Parathyroid adenoma (tissue), 2 donors: Measurements from ENCODE around the gene PTK6.

Experiments
- H2AFZ ChIP-seq: fragments of 300-600 bp; sonication (generic); one replicate; pipeline ENCODE4 v1.7.0; 2017; ENCODE audit warnings: antibody characterized with exemption, mild to moderate bottlenecking
- H3K27ac ChIP-seq: fragments of 300-600 bp; sonication (generic); one replicate; pipeline ENCODE4 v1.7.0; 2017
- H3K27me3 ChIP-seq: fragments of 300-600 bp; sonication (generic); one replicate; pipeline ENCODE4 v1.7.0; 2017; ENCODE audit warnings: low read length; ENCODE audit not compliant: control insufficient read depth, insufficient read depth
- H3K36me3 ChIP-seq: fragments of 300-600 bp; sonication (generic); one replicate; pipeline ENCODE4 v1.7.0; 2017; ENCODE audit warnings: low read length; ENCODE audit not compliant: control insufficient read depth, insufficient read depth
- H3K4me1 ChIP-seq: fragments of 300-600 bp; sonication (generic); one replicate; pipeline ENCODE4 v1.7.0; 2017; ENCODE audit warnings: control low read depth
- H3K4me2 ChIP-seq: fragments of 300-600 bp; sonication (generic); one replicate; pipeline ENCODE4 v1.7.0; 2017; ENCODE audit warnings: low read length
- H3K4me3 ChIP-seq: fragments of 300-600 bp; sonication (generic); one replicate; pipeline ENCODE4 v1.7.0; 2017; ENCODE audit warnings: low read depth, low read length
- H3K79me2 ChIP-seq: fragments of 300-600 bp; sonication (generic); one replicate; pipeline ENCODE4 v1.7.0; 2017; ENCODE audit warnings: control low read depth
- H3K9ac ChIP-seq: fragments of 300-600 bp; sonication (generic); one replicate; pipeline ENCODE4 v1.7.0; 2017; ENCODE audit warnings: mild to moderate bottlenecking
- H3K9me3 ChIP-seq: fragments of 300-600 bp; sonication (generic); one replicate; pipeline ENCODE4 v1.7.0; 2017; ENCODE audit warnings: low read length; ENCODE audit not compliant: control insufficient read depth
- TF ChIP-seq, protein P1 (sequence below): fragments of 300-600 bp; sonication (generic); IDR thresholded peaks from one replicate; pipeline ENCODE4 v1.7.0; 2017; ENCODE audit warnings: antibody characterized with exemption, mild to moderate bottlenecking
- donor health status: primary hyperparathyroidism.

PTK6 gene

DNA sequence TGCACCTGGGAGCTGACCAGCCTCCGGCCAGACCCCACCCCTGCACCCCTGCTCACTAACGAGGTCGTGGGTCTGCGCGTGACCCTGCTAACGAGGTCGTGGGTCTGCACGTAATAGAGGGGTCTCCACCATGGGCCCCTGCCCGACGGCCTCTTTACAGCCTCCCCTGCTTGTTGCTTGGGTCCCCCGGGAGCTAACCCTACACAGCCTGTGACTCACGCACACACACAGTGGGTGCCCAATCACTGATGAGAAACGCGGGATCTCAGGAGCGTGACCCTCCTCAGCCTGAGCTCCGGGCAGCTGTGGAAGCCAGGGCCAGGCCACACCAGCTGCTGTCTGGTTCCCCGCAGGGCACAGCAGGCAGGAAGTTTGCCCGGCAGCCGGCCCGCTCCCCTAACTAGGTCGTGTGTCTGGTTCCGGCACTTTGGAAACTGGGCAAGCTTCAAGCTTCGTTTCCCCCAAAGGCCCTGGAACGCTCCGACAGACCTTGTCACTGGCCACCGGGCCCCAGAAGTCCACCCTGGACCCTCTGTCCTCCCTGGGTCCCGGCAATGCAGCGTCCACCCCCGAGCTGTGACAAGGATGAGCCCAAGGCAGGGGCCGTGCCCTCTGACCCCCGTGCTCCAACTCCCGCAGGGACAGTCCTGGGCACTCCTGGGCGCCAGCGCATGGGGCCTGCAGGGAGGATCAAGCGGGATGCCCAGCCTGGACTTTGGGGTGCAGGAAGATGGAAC lies 767 bp downstream of the PTK6 start:
- Histone ChIP-seq H3K79me2 (no peaks in the 10 kb centered on the region), H3K9ac (no peak overlapping the region), H3K4me3 (no peak overlapping the region), H2AFZ (no peak overlapping the region), H3K27me3 (no peaks in the 10 kb centered on the region), H3K36me3 (no peaks in the 10 kb centered on the region), H3K9me3 (no peaks in the 10 kb centered on the region), H3K4me1 (no peaks in the 10 kb centered on the region), H3K4me2 (no peak overlapping the region), H3K27ac (no peak overlapping the region)
- TF ChIP-seq, protein P1, sequence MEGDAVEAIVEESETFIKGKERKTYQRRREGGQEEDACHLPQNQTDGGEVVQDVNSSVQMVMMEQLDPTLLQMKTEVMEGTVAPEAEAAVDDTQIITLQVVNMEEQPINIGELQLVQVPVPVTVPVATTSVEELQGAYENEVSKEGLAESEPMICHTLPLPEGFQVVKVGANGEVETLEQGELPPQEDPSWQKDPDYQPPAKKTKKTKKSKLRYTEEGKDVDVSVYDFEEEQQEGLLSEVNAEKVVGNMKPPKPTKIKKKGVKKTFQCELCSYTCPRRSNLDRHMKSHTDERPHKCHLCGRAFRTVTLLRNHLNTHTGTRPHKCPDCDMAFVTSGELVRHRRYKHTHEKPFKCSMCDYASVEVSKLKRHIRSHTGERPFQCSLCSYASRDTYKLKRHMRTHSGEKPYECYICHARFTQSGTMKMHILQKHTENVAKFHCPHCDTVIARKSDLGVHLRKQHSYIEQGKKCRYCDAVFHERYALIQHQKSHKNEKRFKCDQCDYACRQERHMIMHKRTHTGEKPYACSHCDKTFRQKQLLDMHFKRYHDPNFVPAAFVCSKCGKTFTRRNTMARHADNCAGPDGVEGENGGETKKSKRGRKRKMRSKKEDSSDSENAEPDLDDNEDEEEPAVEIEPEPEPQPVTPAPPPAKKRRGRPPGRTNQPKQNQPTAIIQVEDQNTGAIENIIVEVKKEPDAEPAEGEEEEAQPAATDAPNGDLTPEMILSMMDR: no peak

DNA sequence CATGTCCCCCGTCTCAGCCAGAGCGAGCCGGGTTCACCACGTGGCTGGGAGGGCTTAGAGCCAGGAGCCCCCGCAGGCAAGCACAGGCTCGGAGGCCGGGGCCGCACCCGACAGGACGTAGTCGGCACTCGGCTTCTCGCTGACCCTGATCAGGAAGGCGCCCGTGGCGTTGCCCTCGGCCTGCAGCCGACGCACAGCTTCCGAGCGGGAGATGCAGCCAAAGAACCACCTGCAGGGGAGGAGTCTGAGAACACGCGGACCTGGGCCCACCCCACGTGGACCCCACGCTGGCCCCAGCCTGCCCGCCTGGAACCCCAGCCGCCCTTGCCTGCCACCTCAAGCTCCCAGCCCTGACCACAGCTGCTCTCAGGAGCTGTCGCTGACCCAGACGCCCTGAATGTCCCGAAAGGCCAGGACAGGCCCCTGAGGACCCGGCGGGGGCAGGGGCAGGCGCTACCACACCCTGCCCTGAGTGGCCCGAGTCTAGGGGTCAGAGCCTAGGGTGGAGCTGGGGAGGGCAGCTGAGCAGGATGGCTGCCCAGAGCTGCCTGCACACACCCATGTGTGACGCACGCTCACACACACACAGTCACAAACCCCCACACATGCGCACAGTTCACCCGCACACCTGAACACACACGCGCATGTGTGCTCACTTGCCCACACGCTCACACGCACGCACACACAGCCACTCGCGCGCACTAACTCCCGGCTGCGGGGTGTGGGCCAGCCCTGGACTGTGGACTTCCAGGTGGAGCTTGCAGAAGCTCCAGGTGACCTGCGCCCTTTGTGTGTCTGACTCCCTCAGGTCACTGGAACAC lies 2.1 kb downstream of the PTK6 start:
- no peak overlapping the region for H3K4me3 ChIP-seq
- no peaks in the 10 kb centered on the region for H3K9me3 ChIP-seq
- no peak overlapping the region for H3K9ac ChIP-seq
- H3K27me3 ChIP-seq: no peaks in the 10 kb centered on the region
- TF ChIP-seq, protein P1: no peak
- H3K36me3 ChIP-seq: no peaks in the 10 kb centered on the region
- no peaks in the 10 kb centered on the region for H3K4me1 ChIP-seq
- H2AFZ ChIP-seq: no peak overlapping the region
- H3K79me2 ChIP-seq: no peaks in the 10 kb centered on the region
- no peak overlapping the region for H3K27ac ChIP-seq
- H3K4me2 ChIP-seq: no peak overlapping the region

DNA sequence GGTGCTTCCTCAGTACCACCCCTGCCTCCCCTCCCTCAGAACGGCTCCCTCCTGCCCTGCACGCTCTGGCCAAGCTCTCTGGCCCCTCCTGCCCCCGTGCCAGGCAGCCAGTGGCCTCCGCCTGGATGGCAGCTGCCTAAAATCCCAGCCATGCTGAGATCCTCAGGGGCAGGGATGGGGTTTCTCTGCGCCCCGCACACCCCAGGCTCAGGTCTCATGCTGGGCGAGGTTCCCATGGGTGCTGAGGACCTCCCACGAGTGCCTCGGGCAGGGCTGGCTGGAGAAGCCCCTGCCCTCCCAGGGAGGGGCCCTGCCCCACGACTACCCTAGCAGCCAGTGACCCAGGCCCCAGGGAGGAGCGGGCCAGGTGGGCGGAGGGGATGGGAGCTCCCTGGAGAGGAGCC lies 2.7 kb downstream of the PTK6 start:
- Histone ChIP-seq H3K27ac (no peak overlapping the region), H3K4me3 (no peak overlapping the region), H3K9ac (no peak overlapping the region), H3K79me2 (no peaks in the 10 kb centered on the region), H3K27me3 (no peaks in the 10 kb centered on the region), H2AFZ (no peak overlapping the region), H3K4me1 (no peaks in the 10 kb centered on the region), H3K36me3 (no peaks in the 10 kb centered on the region), H3K4me2 (no peak overlapping the region), H3K9me3 (no peaks in the 10 kb centered on the region)
- TF ChIP-seq, protein P1: no peak

DNA sequence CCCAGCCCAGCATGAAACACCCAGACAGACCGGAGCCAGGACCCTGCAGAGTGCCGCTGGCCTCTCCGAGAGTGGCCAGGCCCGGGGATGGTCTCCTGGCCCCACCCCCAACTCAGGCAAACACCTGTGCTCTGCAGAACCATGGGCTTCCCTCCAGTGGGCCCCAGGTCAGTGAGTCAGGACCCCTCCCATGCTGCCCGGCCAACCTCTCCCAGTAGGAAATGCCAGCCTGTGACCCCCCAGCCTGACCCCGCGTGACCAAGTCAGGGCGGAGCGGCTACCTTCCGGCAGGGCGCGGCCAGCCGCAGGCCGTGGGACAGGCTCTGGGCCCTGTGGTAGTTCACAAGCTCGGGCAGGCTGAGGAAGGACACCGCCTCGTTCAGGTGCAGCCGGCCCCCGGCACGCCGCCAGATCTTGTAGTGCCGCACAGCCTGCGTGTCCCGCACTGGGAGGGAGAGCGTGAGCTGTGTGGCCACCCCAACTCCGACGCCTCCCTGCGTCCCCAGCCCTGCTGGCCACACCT lies 3.2 kb downstream of the PTK6 start:
- no peak overlapping the region for H3K27ac ChIP-seq
- H3K4me1 ChIP-seq: no peaks in the 10 kb centered on the region
- no peaks in the 10 kb centered on the region for H3K79me2 ChIP-seq
- TF ChIP-seq, protein P1: no peak
- no peaks in the 10 kb centered on the region for H3K9me3 ChIP-seq
- no peaks in the 10 kb centered on the region for H3K36me3 ChIP-seq
- H3K27me3 ChIP-seq: no peaks in the 10 kb centered on the region
- H3K9ac ChIP-seq: no peak overlapping the region
- no peak overlapping the region for H3K4me3 ChIP-seq
- H2AFZ ChIP-seq: no peak overlapping the region
- no peak overlapping the region for H3K4me2 ChIP-seq
